Measurements from ENCODE around the gene RNF39. TPM values are rescaled to one million over a fixed set of nuclear protein-coding genes. Genes with fewer than 3 reads are reported as not detected.

RNF39 gene
- total RNA-seq, 1 donor, result not detected

- TF ChIP-seq CTCF (IDR thresholded peaks at IDR 0.05; ENCODE audit: extremely low read depth, low read depth, low read length), result peak; percentile 22
- no peaks in the 10 kb centered on the region for H3K79me2 ChIP-seq (ENCODE audit: insufficient read depth, low read length)
- no peaks in the 10 kb centered on the region for H4K20me1 ChIP-seq (ENCODE audit: insufficient read depth, low read length)
- no peak overlapping the region for H3K27ac ChIP-seq (ENCODE audit: low read depth, low read length)
- no peak overlapping the region for H3K4me2 ChIP-seq (ENCODE audit: insufficient read depth, low read length)
- no peaks in the 10 kb centered on the region for H3K36me3 ChIP-seq (ENCODE audit: insufficient read depth, low read length)
- no peak overlapping the region for H2AFZ ChIP-seq (ENCODE audit: low read length)
- peaks cover 5% of the 10 kb centered on the region for H3K4me1 ChIP-seq (ENCODE audit: insufficient read depth, low read length)
- H3K4me3 ChIP-seq (ENCODE audit: insufficient read depth, low read length), result no peak overlapping the region
- no peak for DNase-seq (ENCODE audit: insufficient read length, low spot score, missing footprints)
- no peaks in the 10 kb centered on the region for H3K9me3 ChIP-seq (ENCODE audit: low read depth, low read length)
- H3K27me3 ChIP-seq (ENCODE audit: insufficient read depth, low read length), result peaks cover 30% of the 10 kb centered on the region
Observed at GRCh38 chr6:30116724-30117123, 41.2 kb upstream of the RNF39 start.

GRCh38 chr6:30113841-30114240 lies 38.3 kb upstream of the RNF39 start:
- Histone ChIP-seq H4K20me1 (ENCODE audit: insufficient read depth, low read length) (no peaks in the 10 kb centered on the region), H3K4me3 (ENCODE audit: insufficient read depth, low read length) (no peak overlapping the region), H2AFZ (ENCODE audit: low read length) (no peak overlapping the region), H3K27me3 (ENCODE audit: insufficient read depth, low read length) (peaks cover 51% of the 10 kb centered on the region), H3K4me1 (ENCODE audit: insufficient read depth, low read length) (no peaks in the 10 kb centered on the region), H3K4me2 (ENCODE audit: insufficient read depth, low read length) (no peak overlapping the region), H3K27ac (ENCODE audit: low read depth, low read length) (no peak overlapping the region), H3K79me2 (ENCODE audit: insufficient read depth, low read length) (no peaks in the 10 kb centered on the region), H3K36me3 (ENCODE audit: insufficient read depth, low read length) (no peaks in the 10 kb centered on the region), H3K9me3 (ENCODE audit: low read depth, low read length) (no peaks in the 10 kb centered on the region)
- DNase-seq (ENCODE audit: insufficient read length, low spot score, missing footprints), result no peak
- TF ChIP-seq CTCF (IDR thresholded peaks at IDR 0.05; ENCODE audit: extremely low read depth, low read depth, low read length), result no peak

- no peaks in the 10 kb centered on the region for H3K79me2 ChIP-seq (ENCODE audit: insufficient read depth, low read length)
- no peak within 1 kb of the TSS for H3K4me2 ChIP-seq (ENCODE audit: insufficient read depth, low read length)
- H3K36me3 ChIP-seq (ENCODE audit: insufficient read depth, low read length), result no peaks in the 10 kb centered on the region
- H2AFZ ChIP-seq (ENCODE audit: low read length), result no peak within 1 kb of the TSS
- no peak for TF ChIP-seq CTCF (IDR thresholded peaks at IDR 0.05; ENCODE audit: extremely low read depth, low read depth, low read length)
- no peak within 1 kb of the TSS for H3K4me3 ChIP-seq (ENCODE audit: insufficient read depth, low read length)
- peaks cover 51% of the 10 kb centered on the region for H3K27me3 ChIP-seq (ENCODE audit: insufficient read depth, low read length)
- H3K4me1 ChIP-seq (ENCODE audit: insufficient read depth, low read length), result no peaks in the 10 kb centered on the region
- H4K20me1 ChIP-seq (ENCODE audit: insufficient read depth, low read length), result no peaks in the 10 kb centered on the region
- DNase-seq (ENCODE audit: insufficient read length, low spot score, missing footprints), result no peak
- H3K27ac ChIP-seq (ENCODE audit: low read depth, low read length), result no peak within 1 kb of the TSS
- no peaks in the 10 kb centered on the region for H3K9me3 ChIP-seq (ENCODE audit: low read depth, low read length)
Observed at GRCh38 chr6:30113003-30113759, 37.6 kb upstream of the RNF39 start, which contains the start of gene TRIM31. Gene TRIM31 (minus strand): TSS chr6:30113090. CDS start chr6:30112805, 285 bp downstream.

GRCh38 chr6:30112402-30112994 lies 36.9 kb upstream of the RNF39 start:
- Histone ChIP-seq H3K9me3 (ENCODE audit: low read depth, low read length) (no peaks in the 10 kb centered on the region), H3K36me3 (ENCODE audit: insufficient read depth, low read length) (no peaks in the 10 kb centered on the region), H3K4me1 (ENCODE audit: insufficient read depth, low read length) (no peaks in the 10 kb centered on the region), H2AFZ (ENCODE audit: low read length) (no peak overlapping the region), H3K27ac (ENCODE audit: low read depth, low read length) (no peak overlapping the region), H3K4me3 (ENCODE audit: insufficient read depth, low read length) (no peak overlapping the region), H3K27me3 (ENCODE audit: insufficient read depth, low read length) (peaks cover 51% of the 10 kb centered on the region), H4K20me1 (ENCODE audit: insufficient read depth, low read length) (no peaks in the 10 kb centered on the region), H3K4me2 (ENCODE audit: insufficient read depth, low read length) (no peak overlapping the region), H3K79me2 (ENCODE audit: insufficient read depth, low read length) (no peaks in the 10 kb centered on the region)
- no peak for DNase-seq (ENCODE audit: insufficient read length, low spot score, missing footprints)
- no peak for TF ChIP-seq CTCF (IDR thresholded peaks at IDR 0.05; ENCODE audit: extremely low read depth, low read depth, low read length)

Measured in osteoblast (primary cell).